H9 (cell line): Measurements from ENCODE around the gene AP1S3. TPM values are rescaled to one million over a fixed set of nuclear protein-coding genes. Genes with fewer than 3 reads are reported as not detected.

Experiments
- DNase-seq: peaks from one replicate; pipeline ENCODE4 v3.0.0-alpha.2; 2017
- H2AFZ ChIP-seq: one replicate; pipeline ENCODE4 v1.6.1; 2013; ENCODE audit warnings: mild to moderate bottlenecking, low read length, control low read depth, moderate library complexity
- H2AK5ac ChIP-seq: 2 replicates; pipeline ENCODE4 v1.6.1; 2013; ENCODE audit warnings: low read length, control low read depth, mixed read lengths; ENCODE audit not compliant: insufficient read length
- H2BK120ac ChIP-seq: one replicate; pipeline ENCODE4 v1.6.1; 2013; ENCODE audit warnings: low read depth, mild to moderate bottlenecking, low read length, control low read depth, inconsistent platforms; ENCODE audit not compliant: poor library complexity, severe bottlenecking
- H2BK12ac ChIP-seq: 2 replicates; pipeline ENCODE4 v1.6.1; 2013; ENCODE audit warnings: low read length, control low read depth, mixed read lengths, low read depth; ENCODE audit not compliant: insufficient read length
- H2BK15ac ChIP-seq: 2 replicates; pipeline ENCODE4 v1.6.1; 2013; ENCODE audit warnings: low read depth, low read length, control low read depth
- H2BK20ac ChIP-seq: one replicate; pipeline ENCODE4 v1.6.1; 2013; ENCODE audit warnings: low read depth, mild to moderate bottlenecking, low read length, control low read depth, inconsistent platforms; ENCODE audit not compliant: poor library complexity, severe bottlenecking
- H2BK5ac ChIP-seq: 2 replicates; pipeline ENCODE4 v1.6.1; 2013; ENCODE audit warnings: low read length, control low read depth, mixed read lengths; ENCODE audit not compliant: insufficient read length
- H3K14ac ChIP-seq: 2 replicates; pipeline ENCODE4 v1.6.1; 2013; ENCODE audit warnings: low read length, control low read depth; ENCODE audit not compliant: insufficient read depth
- H3K18ac ChIP-seq: 2 replicates; pipeline ENCODE4 v1.6.1; 2013; ENCODE audit warnings: low read depth, mild to moderate bottlenecking, mixed read lengths, low read length, control low read depth; ENCODE audit not compliant: insufficient read length
- H3K23ac ChIP-seq: 2 replicates; pipeline ENCODE4 v1.6.1; 2013; ENCODE audit warnings: low read length, control low read depth, mixed read lengths, low read depth; ENCODE audit not compliant: insufficient read length
- H3K23me2 ChIP-seq: 2 replicates; pipeline ENCODE4 v1.6.1; 2013; ENCODE audit warnings: low read depth, mild to moderate bottlenecking, mixed read lengths, low read length, control low read depth; ENCODE audit not compliant: insufficient read length, poor library complexity, severe bottlenecking
- H3K27ac ChIP-seq: 2 replicates; pipeline ENCODE4 v1.5.1; 2013; ENCODE audit warnings: low read length, control low read depth, mixed read lengths, low read depth; ENCODE audit not compliant: insufficient read length
- H3K27me3 ChIP-seq: 2 replicates; pipeline ENCODE4 v1.6.1; 2013; ENCODE audit warnings: low read length, control low read depth, inconsistent platforms; ENCODE audit not compliant: insufficient read depth
- H3K4ac ChIP-seq: 2 replicates; pipeline ENCODE4 v1.6.1; 2013; ENCODE audit warnings: low read depth, mild to moderate bottlenecking, control low read depth, inconsistent platforms, low read length, moderate library complexity
- H3K4me1 ChIP-seq: 2 replicates; pipeline ENCODE4 v1.6.1; 2013; ENCODE audit warnings: low read length, control low read depth, inconsistent platforms; ENCODE audit not compliant: insufficient read depth
- H3K4me2 ChIP-seq: 2 replicates; pipeline ENCODE4 v1.6.1; 2013; ENCODE audit warnings: low read length, control low read depth, mixed read lengths; ENCODE audit not compliant: insufficient read length, insufficient read depth
- H3K56ac ChIP-seq: 2 replicates; pipeline ENCODE4 v1.6.1; 2013; ENCODE audit warnings: low read depth, mild to moderate bottlenecking, mixed read lengths, low read length, control low read depth; ENCODE audit not compliant: insufficient read length
- H3K79me1 ChIP-seq: 2 replicates; pipeline ENCODE4 v1.6.1; 2013; ENCODE audit warnings: low read depth, mild to moderate bottlenecking, moderate library complexity, low read length, control low read depth, inconsistent platforms; ENCODE audit not compliant: insufficient read depth, poor library complexity, severe bottlenecking
- H3K79me2 ChIP-seq: 2 replicates; pipeline ENCODE4 v1.6.1; 2013; ENCODE audit warnings: low read length, control low read depth, inconsistent platforms; ENCODE audit not compliant: insufficient read depth
- H3K9ac ChIP-seq: 2 replicates; pipeline ENCODE4 v1.6.1; 2013; ENCODE audit warnings: low read length, control low read depth, mixed read lengths; ENCODE audit not compliant: insufficient read length; ENCODE audit errors: extremely low read depth
- H3K9me3 ChIP-seq: one replicate; pipeline ENCODE4 v1.6.1; 2013; ENCODE audit warnings: low read depth, low read length, inconsistent platforms; ENCODE audit not compliant: control insufficient read depth
- H3T11ph ChIP-seq: one replicate; pipeline ENCODE4 v1.6.1; 2013; ENCODE audit warnings: mild to moderate bottlenecking, low read length, control low read depth, inconsistent platforms
- H4K20me1 ChIP-seq: one replicate; pipeline ENCODE4 v1.6.1; 2013; ENCODE audit not compliant: control insufficient read depth, insufficient read length, insufficient read depth
- H4K5ac ChIP-seq: 2 replicates; pipeline ENCODE4 v1.6.1; 2013; ENCODE audit warnings: low read depth, mild to moderate bottlenecking, mixed read lengths, low read length, control low read depth; ENCODE audit not compliant: insufficient read length
- H4K8ac ChIP-seq: replicated peaks from 2 replicates; pipeline ENCODE4 v1.6.1; 2013; ENCODE audit warnings: low read length, control low read depth, mixed read lengths, low read depth; ENCODE audit not compliant: insufficient read length
- H4K91ac ChIP-seq: 2 replicates; pipeline ENCODE4 v1.6.1; 2013; ENCODE audit warnings: low read depth, mild to moderate bottlenecking, moderate library complexity, mixed read lengths, low read length, control low read depth; ENCODE audit not compliant: insufficient read length
- H3K27ac Mint-ChIP-seq, 3 experiments: 2 replicates in 2 of 3; 3 replicates in 1 of 3; pipeline ENCODE4 v1.8.0; 2020 to 2021; ENCODE audit warnings: mixed read lengths in 3 of 3, mild to moderate bottlenecking in 1 of 3, moderate library complexity in 1 of 3
- H3K27me3 Mint-ChIP-seq: 2 replicates; pipeline ENCODE4 v1.8.0; 2021; ENCODE audit warnings: low read depth, mild to moderate bottlenecking, moderate library complexity, mixed read lengths
- H3K36me3 Mint-ChIP-seq, 3 experiments: 2 replicates in 2 of 3; 3 replicates in 1 of 3; pipeline ENCODE4 v1.8.0; 2020 to 2021; ENCODE audit warnings: low read depth in 3 of 3, mixed read lengths in 3 of 3; ENCODE audit not compliant: insufficient read depth in 1 of 3
- H3K4me1 Mint-ChIP-seq, 2 experiments: 2 replicates each; pipeline ENCODE4 v1.8.0; 2020; ENCODE audit warnings: mixed read lengths in 2 of 2
- H3K4me3 Mint-ChIP-seq, 2 experiments: 2 replicates in 1 of 2; 3 replicates in 1 of 2; pipeline ENCODE4 v1.8.0; 2020 to 2021; ENCODE audit warnings: mild to moderate bottlenecking in 2 of 2, mixed read lengths in 2 of 2, moderate library complexity in 1 of 2
- H3K9me3 Mint-ChIP-seq, 2 experiments: 2 replicates in 1 of 2; 3 replicates in 1 of 2; pipeline ENCODE4 v1.8.0; 2020; ENCODE audit warnings: mild to moderate bottlenecking in 2 of 2, mixed read lengths in 2 of 2, moderate library complexity in 1 of 2
- CTCF ChIP-seq: fragments of 200-600 bp; sonication (generic); conservative IDR thresholded peaks from 3 replicates; pipeline ENCODE4 v1.8.0; 2021; ENCODE audit warnings: antibody characterized with exemption, mild to moderate bottlenecking
- WGBS: extraction: QIAGEN DNeasy Blood & Tissue Kit; methylation state at CpG from one replicate; pipeline ENCODE4 v1.1.7; 2013; ENCODE audit warnings: missing lambda C conversion rate, low lambda C conversion rate, mixed read lengths; ENCODE audit not compliant: insufficient read length; ENCODE audit errors: extremely low coverage; 5-methylcytosine and 5-hydroxymethylcytosine counted together
- total RNA-seq: library from RNA; stranded (reverse); gene quantifications from 2 replicates; pipeline ENCODE4 v1.2.1, GENCODE V29; 2021

The AP1S3 gene
- total RNA-seq, 1 experiment from 2014 or later = 8.7 TPM

DNA sequence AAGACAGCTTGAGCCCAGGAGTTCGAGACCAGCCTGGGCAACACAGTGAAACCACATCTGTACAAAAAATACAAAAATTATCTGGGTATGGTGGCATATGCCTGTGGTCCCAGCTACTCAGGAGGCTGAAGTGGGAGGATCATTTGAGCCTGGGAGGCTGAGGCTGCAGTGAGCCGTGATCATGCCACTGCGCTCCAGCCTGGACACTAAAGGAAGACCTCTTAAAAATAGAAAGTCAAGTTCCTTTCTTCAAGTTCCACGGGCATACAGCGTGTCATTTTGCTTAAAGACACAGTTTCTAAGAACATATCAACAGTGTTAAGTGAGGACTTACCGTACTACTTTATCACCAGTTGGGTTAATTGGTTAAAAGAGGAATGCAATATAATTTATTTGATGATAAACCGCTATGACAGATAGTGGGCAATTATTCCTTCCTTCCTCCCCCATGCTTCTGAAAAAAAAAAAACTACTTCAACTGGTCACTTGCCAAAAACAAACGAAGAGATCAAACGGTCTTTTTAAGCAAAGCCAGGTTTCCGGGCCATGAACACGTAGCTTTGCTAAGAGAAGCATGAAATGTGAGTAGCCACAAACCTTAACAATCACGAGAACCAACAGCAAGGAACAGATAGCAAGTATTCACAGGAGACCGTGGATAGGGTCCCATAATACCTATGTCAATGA is 21.4 kb downstream of the AP1S3 start:
- Histone ChIP-seq H2BK12ac (no peak overlapping the region), H3K27me3 (no peaks in the 10 kb centered on the region), H3K79me1 (peaks cover 4% of the 10 kb centered on the region), H2BK15ac (no peak overlapping the region), H3T11ph (no peak overlapping the region), H4K91ac (no peak overlapping the region), H4K8ac (no peak overlapping the region), H3K23me2 (no peaks in the 10 kb centered on the region), H2AFZ (no peak overlapping the region), H2BK20ac (no peak overlapping the region), H3K4me2 (no peak overlapping the region), H3K18ac (no peak overlapping the region), H3K4me1 (no peaks in the 10 kb centered on the region), H3K9me3 (no peaks in the 10 kb centered on the region), H3K56ac (no peak overlapping the region), H3K27ac (no peak overlapping the region), H4K5ac (no peak overlapping the region), H2BK5ac (no peak overlapping the region), H3K23ac (no peak overlapping the region), H2BK120ac (no peak overlapping the region), H4K20me1 (no peaks in the 10 kb centered on the region), H3K14ac (no peak overlapping the region), H2AK5ac (no peak overlapping the region), H3K79me2 (no peaks in the 10 kb centered on the region), H3K9ac (no peak overlapping the region), H3K4ac (no peak overlapping the region)
- Mint-ChIP-seq H3K27ac (no peak overlapping the region), H3K4me3 (no peak overlapping the region), H3K9me3 (no peaks in the 10 kb centered on the region), H3K27me3 (peaks cover 1% of the 10 kb centered on the region; the same call in 1 of the 2 replicates), H3K4me1 (peaks cover 0 to 3% of the 10 kb centered on the region in 2 experiments; a peak in 1 of 4 replicates), H3K36me3 (no peaks in the 10 kb centered on the region)
- no peak for DNase-seq
- WGBS = no CpG with 5 or more reads among the region's 13 CpGs
- no peak for TF ChIP-seq CTCF
